Osteoblast (primary cell): ENCODE data around the gene SHD. TPM values are rescaled to one million over a fixed set of nuclear protein-coding genes. Genes with fewer than 3 reads are reported as not detected.

Source experiments
- DNase-seq: peaks from one replicate; pipeline ENCODE4 v3.0.0; 2011; ENCODE audit warnings: low spot score, mixed read lengths; ENCODE audit not compliant: insufficient read length; ENCODE audit errors: missing footprints
- H2AFZ ChIP-seq: 2 replicates; pipeline ENCODE4 v1.6.0; 2011; ENCODE audit warnings: mild to moderate bottlenecking, low read length
- H3K27ac ChIP-seq: 2 replicates; pipeline ENCODE4 v1.5.1; 2011; ENCODE audit warnings: mild to moderate bottlenecking, low read depth, low read length, moderate library complexity
- H3K27me3 ChIP-seq: 2 replicates; pipeline ENCODE4 v1.6.0; 2012; ENCODE audit warnings: mild to moderate bottlenecking, control low read depth, inconsistent platforms, low read length, moderate library complexity; ENCODE audit not compliant: insufficient read depth
- H3K36me3 ChIP-seq: 2 replicates; pipeline ENCODE4 v1.5.1; 2011; ENCODE audit warnings: mild to moderate bottlenecking, low read length, control low read depth, moderate library complexity; ENCODE audit not compliant: insufficient read depth
- H3K4me1 ChIP-seq: 2 replicates; pipeline ENCODE4 v1.5.1; 2011; ENCODE audit warnings: mild to moderate bottlenecking, low read length, control low read depth, moderate library complexity; ENCODE audit not compliant: insufficient read depth
- H3K4me2 ChIP-seq: 2 replicates; pipeline ENCODE4 v1.6.0; 2011; ENCODE audit warnings: mild to moderate bottlenecking, low read length; ENCODE audit not compliant: insufficient read depth
- H3K4me3 ChIP-seq: fragments of 200-600 bp; sonication (generic); 3 replicates; pipeline ENCODE4 v1.5.1; 2012; ENCODE audit warnings: mild to moderate bottlenecking, low read length, inconsistent platforms; ENCODE audit not compliant: insufficient read depth
- H3K79me2 ChIP-seq: 2 replicates; pipeline ENCODE4 v1.6.0; 2012; ENCODE audit warnings: mild to moderate bottlenecking, low read length, control low read depth, inconsistent platforms; ENCODE audit not compliant: insufficient read depth
- H3K9me3 ChIP-seq: 2 replicates; pipeline ENCODE4 v1.5.1; 2011; ENCODE audit warnings: low read depth, low read length, control low read depth
- H4K20me1 ChIP-seq: 2 replicates; pipeline ENCODE4 v1.6.0; 2012; ENCODE audit warnings: mild to moderate bottlenecking, low read length, control low read depth; ENCODE audit not compliant: insufficient read depth
- total RNA-seq: library from RNA; depleted of rRNA; stranded (reverse); fragments of >200 nt; gene quantifications from 2 replicates; pipeline ENCODE4 v1.2.3, GENCODE V29; 2012
- TF ChIP-seq, protein P1 (sequence below): IDR thresholded peaks from 2 replicates; pipeline ENCODE4 v1.5.1; 2011; ENCODE audit warnings: mild to moderate bottlenecking, low read depth, low read length, moderate library complexity; ENCODE audit errors: extremely low read depth

Gene SHD
- total RNA-seq, 1 donor: not detected

DNA sequence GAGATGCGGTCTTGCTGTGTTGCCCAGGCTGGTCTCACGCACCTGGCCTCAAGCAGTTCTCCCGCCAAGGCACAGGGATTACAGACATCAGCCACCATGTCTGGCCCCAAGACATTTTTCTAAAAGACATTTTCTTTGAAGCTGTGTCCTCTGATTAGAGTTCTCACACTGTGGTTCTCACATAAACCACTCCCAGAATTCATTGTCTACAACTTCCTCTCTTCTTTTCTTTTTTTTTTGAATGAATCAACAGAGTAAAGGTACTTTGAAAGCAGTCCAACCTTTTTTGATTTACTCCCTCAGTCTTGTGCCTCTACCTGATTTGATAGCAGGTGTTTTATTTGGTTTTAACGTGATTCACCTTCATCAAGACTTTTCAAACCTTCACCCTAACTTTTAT lies 14.3 kb upstream of the SHD start:
- no peaks in the 10 kb centered on the region for H4K20me1 ChIP-seq

DNA sequence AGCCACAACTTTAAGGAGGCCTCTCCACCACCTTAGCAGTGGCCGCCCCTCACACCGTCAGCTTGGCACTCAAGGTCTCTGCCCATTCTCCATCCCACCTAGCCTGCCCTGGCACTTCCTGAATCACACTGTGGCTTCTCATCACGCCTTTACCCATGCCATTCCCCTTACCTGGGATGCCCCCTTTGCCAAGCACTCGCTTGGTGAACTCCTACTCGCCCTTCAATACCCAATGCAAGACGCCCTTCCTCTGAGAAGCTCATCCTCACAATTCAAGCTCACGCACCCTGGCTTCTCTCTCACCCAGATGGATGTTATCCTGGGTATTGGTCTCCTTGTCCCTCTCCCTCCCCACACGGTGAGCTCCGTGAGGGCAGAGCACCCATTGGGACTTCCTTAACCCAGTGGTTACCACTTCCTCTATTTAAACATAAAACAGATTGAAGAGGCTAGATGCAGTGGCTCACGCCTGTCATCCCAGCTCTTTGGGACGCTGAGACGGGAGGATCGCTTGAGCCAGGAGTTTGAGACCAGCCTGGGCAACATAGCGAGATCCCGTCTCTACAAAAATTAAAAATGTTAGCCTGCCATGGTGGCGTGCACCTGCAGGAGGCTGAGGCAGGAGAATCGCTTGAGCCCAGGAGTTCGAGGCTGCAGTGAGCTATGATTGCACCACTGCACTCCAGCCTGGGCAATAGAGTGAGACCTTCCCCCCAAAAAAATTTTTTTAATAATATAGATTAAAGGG lies 12.6 kb upstream of the SHD start:
- TF ChIP-seq, protein P1, sequence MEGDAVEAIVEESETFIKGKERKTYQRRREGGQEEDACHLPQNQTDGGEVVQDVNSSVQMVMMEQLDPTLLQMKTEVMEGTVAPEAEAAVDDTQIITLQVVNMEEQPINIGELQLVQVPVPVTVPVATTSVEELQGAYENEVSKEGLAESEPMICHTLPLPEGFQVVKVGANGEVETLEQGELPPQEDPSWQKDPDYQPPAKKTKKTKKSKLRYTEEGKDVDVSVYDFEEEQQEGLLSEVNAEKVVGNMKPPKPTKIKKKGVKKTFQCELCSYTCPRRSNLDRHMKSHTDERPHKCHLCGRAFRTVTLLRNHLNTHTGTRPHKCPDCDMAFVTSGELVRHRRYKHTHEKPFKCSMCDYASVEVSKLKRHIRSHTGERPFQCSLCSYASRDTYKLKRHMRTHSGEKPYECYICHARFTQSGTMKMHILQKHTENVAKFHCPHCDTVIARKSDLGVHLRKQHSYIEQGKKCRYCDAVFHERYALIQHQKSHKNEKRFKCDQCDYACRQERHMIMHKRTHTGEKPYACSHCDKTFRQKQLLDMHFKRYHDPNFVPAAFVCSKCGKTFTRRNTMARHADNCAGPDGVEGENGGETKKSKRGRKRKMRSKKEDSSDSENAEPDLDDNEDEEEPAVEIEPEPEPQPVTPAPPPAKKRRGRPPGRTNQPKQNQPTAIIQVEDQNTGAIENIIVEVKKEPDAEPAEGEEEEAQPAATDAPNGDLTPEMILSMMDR: no peak
- Histone ChIP-seq H3K4me1 (no peaks in the 10 kb centered on the region), H3K9me3 (no peaks in the 10 kb centered on the region), H4K20me1 (no peaks in the 10 kb centered on the region), H3K79me2 (no peaks in the 10 kb centered on the region), H3K27me3 (no peaks in the 10 kb centered on the region), H3K36me3 (peaks cover 12% of the 10 kb centered on the region), H3K4me2 (no peak overlapping the region), H2AFZ (no peak overlapping the region), H3K4me3 (no peak overlapping the region), H3K27ac (no peak overlapping the region)
- DNase-seq: no peak

More for the DNA sequence above, 14.3 kb upstream of the SHD start:
- Histone ChIP-seq H3K4me2 (no peak overlapping the region), H2AFZ (no peak overlapping the region), H3K27me3 (no peaks in the 10 kb centered on the region), H3K4me1 (no peaks in the 10 kb centered on the region), H3K27ac (no peak overlapping the region), H3K79me2 (no peaks in the 10 kb centered on the region), H3K9me3 (no peaks in the 10 kb centered on the region), H3K4me3 (no peak overlapping the region), H3K36me3 (peaks cover 12% of the 10 kb centered on the region)
- TF ChIP-seq, protein P1: no peak
- DNase-seq: peak; percentile 47

DNA sequence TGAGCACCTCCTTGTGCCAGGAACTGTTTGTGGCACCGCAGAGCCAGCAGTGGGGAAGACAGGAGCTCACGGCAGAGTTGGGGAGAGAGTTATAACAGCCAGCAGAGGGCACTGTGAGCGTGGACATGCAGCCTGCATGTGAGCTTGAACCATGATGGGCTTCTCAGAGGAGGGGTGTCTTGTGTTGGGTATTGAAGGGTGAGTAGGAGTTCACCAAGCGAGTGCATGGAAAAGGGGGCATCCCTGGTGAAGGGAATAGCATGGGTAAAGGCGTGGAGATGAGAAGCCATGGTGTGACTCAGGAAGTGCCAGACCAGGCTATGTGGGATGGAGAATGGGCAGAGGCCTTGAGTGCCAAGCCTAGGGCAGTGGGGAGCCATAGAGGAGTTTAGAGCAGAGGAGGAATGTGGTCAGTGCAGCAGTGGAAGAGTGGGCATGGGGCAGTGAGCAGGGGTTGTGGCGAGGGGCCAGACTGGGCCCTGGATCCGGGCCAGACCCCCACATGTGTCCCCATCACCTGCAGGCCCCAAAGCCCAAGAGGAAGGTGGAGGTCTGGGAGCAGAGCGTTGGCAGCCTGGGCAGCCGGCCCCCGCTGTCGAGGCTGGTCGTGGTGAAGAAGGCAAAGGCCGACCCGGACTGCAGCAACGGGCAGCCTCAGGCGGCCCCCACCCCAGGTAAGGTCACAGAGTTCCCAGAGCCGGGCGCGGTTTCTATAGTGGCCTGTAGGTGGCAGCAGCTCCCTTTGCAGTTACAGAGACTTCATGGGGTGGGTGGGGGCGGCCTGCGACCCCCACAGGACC lies 11.8 kb upstream of the SHD start:
- Histone ChIP-seq H3K79me2 (no peaks in the 10 kb centered on the region), H2AFZ (no peak overlapping the region), H3K36me3 (peaks cover 12% of the 10 kb centered on the region), H4K20me1 (no peaks in the 10 kb centered on the region), H3K9me3 (no peaks in the 10 kb centered on the region), H3K27ac (no peak overlapping the region), H3K4me3 (no peak overlapping the region), H3K27me3 (no peaks in the 10 kb centered on the region), H3K4me1 (no peaks in the 10 kb centered on the region), H3K4me2 (no peak overlapping the region)
- DNase-seq: peak; percentile 92
- TF ChIP-seq, protein P1: peak; percentile 58
